ENCODE data around the gene MIB2.

The MIB2 gene

DNA sequence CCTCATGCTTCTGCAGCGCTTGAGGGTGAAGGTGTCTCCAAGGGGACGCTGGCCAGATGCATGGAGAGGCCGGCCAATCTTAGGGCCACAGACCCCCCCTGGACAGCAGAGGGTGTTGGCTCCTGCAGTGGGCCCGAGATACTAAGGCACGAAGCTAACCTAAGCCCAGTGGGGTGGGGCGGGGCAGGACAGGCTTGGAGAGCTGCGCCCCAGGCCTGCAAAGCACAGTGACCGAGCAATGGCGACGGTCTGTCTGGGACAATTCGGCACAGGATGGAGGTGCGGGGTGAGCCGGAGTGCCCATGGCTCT is 16.6 kb upstream of the MIB2 start:
- DNase-seq, result no peak

DNA sequence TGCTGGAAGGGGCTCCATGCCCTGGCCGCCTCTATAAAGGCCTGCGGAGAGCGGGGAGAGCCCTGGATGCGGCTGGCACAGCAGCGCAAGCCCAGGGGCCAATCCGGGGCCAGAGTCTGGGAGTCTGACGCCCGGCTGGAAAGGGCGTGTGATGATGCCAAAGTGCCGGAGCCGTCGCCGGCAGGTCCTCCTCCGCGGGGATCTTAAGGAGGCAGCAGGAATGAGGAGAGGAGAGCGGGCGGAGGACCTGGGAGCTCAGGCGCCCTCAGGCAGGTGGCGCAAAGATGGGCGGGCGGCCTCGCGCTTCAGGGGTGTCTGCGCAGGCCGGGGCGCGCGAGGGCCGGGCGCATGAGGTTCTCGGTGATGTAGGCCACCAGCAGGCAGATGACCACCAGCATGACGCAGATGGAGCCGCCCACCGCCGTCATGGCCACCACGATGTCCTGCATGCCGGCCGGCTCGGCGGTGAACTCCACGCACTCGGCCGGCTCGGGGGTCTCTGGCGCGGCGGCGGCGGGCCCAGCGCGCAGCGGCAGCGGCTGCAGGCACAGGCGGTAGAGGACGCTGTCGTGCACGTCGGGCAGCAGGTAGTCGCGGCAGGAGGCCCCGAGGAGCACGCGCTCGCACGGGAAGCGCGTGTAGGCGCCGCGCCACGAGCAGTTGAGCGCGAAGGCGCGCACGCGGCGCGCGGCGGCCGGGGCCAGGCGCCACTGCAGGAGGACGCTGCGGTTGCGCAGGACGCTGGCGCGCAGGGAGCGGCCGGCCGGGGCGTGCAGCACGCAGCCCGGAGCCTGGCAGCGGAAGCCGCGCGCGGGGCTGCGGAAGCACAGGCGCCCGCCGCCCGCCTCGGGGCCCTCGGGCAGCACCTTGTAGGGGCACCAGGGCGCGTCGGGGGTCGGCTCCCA is 16.0 kb upstream of the MIB2 start:
- DNase-seq, result peak; percentile 13

DNA sequence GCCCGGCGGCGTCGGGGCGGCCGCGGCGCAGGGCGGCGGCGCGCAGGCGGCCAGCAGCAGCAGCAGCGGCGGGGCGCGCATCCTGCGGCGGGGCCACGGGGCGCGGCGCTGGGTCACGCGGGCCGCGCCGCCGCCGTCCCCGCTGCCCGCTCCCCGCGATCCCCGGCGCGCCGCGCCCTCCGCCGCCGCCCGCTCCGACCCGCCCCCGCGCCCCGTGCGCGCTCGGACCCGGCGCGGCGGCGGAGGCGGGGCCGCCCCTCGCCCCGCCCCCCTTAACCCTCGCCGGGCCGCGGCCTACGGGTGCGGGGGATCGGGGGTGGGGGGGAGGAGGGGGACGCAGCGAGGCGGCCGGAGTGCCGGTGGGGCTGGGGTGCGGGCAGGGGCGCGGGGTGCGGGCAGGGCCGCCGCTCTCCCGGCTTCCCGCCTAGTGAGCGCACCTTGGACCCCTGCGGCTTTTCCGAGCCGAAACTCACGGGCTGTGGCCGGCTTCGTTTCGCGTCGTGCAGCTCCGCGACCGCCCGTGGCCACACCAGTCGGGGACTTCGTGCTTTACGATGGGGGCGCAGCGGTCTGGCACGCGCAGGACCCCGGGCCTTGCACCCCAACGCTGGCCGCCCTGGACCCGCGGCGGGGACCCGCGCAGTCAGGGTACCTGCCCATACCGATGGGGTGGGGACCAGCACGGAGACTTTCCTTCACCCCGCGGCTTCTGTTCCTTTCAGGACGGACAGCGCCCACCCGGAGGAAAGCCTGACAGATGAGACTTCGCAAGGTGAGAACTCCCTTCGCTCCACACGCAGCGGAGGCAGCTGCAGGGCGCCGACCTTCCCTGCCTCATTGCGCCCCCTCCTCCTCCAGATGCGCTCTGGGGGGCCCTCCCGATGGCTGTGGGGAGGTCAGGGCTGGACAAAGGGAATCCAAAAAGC is 15.1 kb upstream of the MIB2 start, which contains the start of gene FNDC10:
Gene FNDC10 (minus strand): TSS at position 201 of the 926 bp plus-strand sequence. CDS start 120 bp downstream, at position 81.
- no peak for DNase-seq

DNA sequence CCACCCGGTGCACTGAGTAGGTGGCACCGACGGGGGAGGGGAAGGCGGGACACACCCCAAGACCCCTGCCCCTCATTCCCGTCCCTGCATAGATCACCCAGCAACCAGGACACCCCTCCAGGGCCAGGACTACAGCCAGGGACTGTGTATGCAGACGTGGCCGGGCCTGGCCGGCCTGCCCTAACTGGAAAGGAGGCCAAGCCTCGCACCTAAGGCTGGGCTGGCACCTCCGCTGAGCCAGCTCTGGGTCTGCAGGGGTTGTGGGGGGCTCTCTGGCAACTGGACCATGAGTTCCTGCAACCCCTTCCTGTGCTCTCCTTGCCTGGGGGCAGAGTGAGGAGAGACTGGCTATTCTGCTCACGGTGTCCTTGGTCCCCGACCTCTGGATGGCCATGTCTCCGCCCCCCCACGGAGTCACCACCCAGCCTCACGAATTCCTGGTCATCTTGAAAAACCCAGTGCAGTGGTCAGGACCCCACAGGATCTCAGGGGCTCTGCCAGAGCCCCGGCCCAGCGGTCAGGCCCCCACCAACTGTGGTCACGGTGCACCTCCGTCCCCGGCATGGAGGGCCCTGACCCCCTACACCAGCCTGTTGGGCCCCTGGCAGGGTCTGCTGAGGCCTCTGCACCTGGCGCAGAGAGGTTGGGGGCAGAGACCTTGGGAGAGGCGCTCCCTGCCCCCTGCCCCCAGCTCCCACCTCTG is 14.3 kb upstream of the MIB2 start:
- no peak for DNase-seq

DNA sequence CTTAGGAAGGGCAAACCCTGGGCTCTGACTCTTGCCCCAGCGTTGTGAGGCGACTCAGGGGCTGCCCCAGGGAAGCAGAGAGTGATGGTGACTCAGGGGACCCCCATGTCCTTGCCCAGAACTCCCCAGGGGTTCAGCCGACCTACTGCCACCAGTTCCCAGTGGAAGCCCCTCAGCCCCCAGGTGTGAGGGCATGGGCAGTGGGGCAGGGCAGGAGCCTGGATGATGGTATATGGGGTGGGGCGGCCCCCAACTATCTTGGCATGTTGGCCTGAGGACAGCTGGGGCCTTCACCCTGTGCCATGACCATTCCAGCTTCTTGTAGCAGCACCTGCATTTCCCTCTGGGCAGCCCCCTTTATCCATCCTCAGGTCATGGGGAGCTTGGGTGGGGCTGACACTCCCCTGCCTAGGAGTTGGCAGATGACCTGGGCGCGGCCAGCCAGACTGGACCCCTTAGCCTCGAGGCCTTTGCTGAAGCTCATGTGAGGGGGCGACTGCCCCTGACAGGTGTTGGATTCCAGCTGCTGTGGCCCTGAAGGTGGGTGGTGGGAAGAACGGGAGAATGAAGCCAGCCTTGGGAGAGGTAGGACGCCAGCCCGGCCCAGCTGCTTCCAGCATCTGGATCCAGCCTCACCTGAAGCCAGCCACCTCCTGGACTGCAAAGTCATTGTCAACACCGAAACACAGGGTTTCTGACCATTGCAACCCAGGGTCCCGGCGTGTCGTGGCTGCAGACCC is 13.6 kb upstream of the MIB2 start:
- DNase-seq, result no peak

DNA sequence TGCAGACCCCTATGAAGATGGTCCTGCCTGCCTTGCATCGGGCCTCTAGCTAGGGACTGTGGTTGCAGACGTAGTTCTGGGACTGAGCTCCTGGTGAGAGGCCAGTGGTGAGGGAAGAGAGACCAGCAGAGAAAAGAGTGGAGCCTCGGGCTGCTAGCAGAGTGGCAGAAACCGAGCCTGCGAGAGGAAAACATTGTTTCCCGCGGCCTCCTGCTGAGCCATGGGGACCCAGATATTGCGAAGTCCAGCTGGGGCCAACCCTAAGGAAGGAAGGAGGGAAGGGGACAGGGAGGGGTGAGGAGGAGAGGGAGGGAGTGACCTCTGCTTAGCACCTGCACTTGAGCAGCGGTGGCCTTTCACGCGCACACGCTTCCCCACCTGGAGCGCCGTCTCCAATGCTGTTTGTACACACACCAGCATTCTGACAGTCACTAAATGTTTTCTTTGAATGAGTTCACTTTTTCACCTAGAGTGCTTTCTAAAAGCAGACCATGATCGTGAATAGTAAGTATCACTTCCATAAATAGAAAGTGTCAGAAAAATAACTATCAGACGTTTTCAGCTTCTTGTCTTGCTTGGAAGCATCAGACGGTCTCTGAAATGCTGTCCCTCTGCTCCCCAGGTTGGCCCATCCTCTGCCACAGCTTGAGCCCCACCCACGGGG is 12.9 kb upstream of the MIB2 start:
- DNase-seq, result no peak

DNA sequence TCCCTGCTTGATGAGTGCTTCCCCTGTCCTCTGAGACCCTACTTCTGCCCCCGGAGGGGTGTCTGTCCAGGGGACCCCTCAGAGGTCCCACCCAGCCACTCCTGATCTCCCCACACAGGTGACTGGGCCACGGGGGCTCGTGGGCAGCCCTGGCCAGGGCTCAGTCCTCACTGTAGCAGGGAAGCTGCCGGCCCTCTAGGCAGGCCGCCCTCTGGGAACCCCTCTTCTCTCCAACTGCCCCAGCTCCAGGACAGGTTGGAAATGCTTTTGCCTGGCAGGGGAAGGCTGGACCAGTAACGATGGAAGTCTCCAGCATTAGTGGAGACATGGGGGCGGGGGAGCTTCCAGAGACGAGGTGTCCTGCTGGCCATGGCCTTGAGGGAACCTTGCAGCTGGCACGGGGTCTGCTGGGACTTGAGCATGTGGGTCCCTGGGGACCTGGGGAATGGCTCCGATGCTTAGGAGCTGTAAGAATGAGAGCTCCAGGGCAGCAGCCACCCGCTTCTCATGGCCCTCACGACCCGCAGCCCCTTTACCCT is 12.3 kb upstream of the MIB2 start:
- no peak for DNase-seq

DNA sequence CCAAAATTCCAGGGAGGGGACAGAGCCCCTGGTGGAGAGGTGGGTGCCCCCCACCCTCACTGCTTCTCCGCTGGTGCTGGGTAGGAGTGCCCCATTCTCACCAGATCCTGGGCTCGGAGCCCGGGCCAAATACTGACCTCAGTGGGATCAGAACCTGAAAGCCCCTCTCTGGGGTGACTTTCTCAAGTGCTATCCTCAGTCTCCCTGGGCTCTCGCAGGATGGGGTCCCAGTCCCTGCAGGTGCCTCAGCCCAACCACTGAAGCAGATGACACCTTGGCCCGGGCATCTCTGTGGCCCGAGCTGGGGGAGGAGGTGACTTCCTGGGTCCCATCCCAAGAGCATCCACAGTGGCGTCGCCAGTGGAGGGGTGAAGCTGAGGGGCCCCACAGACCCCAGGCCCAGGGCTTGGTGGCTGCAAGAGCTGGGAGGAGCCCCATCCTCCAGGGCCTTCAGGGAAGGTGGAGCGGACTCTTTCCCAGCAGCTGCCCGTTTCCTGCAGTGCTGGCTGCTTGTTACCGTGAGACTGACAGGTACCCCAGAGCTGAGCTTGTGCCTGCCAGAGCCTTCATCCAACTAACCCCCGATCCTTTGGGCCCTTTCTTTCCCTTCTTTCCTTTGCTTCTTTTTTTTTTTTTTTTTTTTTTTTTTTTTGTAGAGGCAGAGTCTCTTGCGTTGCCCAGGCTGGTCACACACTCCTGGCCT is 11.5 kb upstream of the MIB2 start:
- no peak for DNase-seq

DNA sequence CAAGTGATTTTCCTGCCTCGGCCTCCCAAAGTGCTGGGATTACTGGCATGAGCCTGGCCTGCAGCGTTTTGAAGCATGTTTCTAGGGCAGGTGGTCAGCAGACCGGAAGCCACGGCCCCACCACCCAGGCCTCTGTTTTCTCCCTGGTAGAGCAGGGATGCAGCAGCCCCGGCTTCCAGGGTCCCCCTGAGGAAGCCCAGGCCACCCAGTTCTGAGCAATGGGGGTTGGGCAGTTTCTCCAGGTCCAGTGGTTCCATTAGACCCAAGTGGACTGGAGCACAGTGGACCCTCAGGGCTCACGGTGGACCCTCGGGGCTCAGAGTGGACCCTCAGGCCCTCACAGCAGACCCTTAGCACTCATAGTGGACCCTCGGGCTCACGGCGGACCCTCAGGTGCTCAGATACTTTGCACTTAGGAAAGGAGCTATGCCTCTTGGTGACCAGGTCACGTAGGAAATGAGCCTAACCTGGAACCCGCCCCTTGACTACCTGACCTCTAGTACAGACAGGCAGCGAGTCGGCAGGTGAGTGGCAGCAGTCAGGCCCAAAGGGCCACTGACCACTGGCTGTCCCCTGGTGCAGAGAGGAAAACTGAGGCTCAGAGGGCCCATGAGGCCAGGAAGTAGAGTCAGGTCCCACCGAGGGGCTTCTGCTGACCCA is 10.8 kb upstream of the MIB2 start:
- DNase-seq, result no peak

DNA sequence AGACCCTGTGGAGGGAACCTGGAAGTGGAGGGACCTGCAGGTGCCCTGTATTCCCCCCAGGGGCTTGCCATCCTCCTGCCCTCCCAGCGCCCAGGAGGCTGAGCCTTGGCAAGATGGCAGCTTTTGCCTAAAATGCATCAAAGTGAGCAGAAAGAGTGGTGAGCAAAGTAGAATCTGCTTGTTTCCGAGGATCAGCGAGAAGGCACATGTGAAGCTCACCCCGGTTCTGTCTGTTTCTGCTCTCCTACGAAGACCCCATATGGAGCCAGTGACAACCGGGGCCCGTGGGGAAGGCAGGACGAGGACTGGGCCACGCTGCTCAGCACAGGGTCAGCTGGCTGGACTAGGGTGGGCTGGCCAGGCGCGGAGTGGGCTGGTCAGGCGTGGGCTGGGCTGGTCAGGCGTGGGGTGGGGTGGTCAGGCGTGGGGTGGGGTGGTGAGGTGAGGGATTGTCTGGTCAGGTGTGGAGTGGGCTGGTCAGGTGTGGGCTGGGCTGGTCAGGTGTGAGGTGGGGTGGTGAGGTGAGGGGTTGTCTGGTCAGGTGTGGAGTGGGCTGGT is 10.2 kb upstream of the MIB2 start:
- no peak for DNase-seq

DNA sequence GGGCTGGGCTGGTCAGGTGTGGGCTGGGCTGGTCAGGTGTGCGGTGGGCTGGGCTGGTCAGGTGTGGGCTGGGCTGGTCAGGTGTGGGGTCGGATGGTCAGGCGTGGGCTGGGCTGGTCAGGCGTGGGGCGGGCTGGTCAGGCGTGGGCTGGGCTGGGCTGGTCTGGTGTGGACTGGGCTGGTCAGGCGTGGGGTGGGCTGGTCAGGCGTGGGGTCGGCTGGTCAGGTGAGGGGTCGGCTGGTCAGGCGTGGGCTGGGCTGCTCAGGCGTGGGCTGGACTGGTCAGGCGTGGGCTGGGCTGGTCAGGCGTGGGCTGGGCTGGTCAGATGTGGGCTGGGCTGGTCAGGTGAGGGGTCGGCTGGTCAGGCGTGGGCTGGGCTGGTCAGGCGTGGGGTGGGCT is 9.6 kb upstream of the MIB2 start:
- DNase-seq, result no peak

DNA sequence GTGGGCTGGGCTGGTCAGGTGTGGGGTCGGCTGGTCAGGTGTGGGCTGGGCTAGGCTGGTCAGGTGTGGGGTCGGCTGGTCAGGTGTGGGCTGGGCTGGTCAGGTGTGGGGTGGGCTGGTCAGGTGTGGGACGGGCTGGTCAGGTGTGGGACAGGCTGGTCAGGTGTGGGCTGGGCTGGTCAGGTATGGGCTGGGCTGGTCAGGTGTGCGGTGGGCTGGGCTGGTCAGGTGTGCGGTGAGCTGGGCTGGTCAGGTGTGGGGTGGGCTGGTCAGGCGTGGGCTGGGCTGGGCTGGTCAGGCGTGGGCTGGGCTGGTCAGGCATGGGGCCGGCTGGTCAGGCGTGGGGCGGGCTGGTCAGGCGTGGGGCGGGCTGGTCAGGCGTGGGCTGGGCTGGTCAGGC is 9.1 kb upstream of the MIB2 start:
- DNase-seq, result no peak

DNA sequence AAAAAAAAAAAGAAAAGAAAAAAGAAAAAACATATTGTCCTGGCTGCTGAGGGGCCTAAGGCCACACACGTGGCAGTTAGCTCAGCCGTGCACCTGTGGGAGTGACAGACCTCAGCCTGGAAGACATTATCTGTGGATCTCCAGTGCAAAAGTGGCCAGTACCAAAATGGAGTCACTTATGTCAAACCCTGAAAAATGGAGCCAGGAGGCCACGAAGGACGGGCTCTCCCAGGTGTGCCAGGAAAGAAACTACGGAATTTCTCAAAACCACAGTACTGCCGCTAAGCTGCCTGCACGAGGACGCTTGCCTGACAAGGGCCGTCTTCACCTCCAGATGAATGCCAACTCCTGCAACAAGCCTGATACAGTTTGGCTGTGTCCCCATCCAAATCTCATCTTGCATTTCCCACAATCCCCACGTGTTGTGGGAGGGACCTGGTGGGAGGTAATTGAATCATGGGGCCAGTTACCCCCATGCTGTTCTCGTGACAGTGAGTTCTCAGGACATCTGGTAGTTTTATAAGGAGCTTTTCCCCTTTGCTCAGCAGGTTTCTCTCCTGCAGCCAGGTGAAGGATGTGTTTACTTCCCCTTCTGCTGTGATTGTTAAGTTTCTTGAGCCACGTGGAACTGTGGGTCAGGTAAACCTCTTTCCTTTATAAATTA is 5.3 kb upstream of the MIB2 start:
- no peak for DNase-seq

DNA sequence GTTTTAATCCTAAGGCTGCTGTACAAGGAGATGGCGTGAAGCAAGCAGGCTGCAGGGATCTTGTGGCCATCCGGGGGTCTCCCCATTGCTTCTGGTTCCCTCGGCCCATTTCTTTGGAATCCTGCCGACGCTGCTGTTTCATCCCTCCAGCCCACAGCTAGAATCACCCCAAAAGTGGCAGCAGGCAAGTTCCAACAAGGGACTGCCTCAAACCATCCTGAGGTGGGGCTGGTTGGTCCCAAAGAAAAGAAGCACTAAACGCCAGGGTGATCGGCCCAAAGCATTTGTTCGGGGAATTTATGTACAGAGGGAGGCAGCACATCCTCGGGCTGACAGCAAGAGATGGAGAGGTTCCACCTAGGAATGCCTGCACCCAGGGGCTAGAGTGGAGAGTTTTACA is 4.5 kb upstream of the MIB2 start:
- no peak for DNase-seq

DNA sequence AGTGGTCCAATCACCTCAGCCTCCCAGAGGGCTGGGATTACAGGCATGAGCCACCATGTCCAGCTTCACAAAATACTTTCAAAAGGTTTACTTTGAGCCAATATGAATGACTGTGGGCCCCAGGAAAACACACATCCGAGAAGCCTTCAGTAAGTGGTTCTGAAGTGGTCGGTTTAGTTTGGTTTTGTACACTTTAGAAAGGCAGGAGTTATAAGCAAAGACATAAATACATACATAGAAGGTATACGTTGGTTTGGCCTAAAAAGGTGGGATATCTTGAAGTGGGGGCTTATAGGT is 3.2 kb upstream of the MIB2 start:
- DNase-seq, result no peak

DNA sequence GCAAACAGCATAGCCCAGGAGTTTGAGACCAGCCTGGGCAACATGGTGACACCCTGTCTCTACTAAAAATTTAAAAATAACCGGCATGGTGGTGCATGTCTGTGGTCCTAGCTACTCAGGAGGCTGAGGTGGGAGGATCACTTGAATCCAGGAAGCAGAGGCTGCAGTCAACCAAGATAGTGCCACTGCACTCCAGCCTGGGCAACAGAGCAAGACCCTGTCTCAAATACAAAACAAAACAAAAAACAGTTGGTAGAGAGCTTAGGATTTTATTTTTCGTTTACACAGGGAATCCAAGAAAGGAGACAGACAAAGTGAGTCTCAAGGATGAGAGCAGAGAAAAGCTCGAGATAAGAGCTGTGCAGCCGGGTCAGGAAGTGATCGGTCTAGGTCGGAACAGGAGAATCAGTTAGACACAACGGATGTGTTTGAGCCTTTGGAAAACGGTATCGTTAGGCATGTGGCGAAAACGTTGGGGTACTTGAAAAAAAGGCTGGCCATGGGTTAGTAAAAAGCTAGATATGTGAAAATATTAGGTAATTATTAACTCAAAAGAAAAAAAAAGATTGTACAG is 1.7 kb upstream of the MIB2 start:
- no peak for DNase-seq

DNA sequence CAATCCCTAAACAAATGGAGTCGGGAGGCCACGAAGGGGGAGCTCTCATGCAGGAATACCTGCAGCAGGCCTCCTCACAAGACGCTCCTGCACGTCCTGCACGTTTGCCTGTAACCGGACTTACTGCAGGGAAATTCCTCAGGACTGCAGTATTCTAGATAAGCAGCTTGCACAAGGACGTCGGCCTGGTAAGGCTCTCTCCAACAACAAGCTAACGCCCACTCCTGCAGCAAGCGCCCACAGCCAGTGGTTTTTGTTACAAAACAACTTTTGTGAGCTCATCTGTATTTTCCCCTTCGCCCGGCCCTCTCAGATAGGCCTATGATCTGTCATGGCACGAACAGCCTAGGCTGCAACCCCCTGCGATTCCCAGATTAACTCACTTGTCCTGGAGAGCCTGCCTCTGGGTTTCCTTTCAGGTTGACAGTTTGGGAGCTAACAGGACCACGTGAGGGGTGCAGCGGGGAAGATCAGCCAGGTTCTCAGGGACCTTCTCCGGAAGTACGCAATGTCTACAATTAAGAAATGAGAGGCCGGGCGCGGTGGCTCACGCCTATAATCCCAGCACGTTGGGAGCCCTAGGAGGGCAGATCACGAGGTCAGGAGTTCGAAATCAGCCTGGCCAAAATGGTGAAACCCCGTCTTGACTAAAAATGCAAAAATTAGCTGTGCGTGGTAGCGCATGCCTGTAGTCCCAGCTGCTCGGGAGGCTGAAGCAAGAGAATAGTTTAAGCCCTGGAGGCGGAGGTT is 921 bp upstream of the MIB2 start:
- no peak for DNase-seq

DNA sequence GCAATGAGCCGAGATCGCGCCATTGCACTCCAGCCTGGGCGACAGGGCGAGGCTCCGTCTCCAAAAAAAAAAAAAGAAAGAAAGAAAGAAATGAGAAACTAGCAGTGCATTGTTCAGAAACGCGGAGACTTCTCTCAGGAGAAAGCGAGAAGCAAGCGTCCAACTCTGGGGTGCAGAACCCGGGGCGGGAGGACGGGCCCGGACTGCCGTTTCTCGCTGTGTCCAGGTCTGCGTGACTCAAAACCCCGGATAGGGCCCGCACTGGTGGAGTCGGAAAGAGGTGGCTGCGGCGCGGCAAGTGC is 395 bp upstream of the MIB2 start:
- no peak for DNase-seq

Measured in NCI-H446 treated with DMSO at 0.1 percent for 48 hours (cell line).